ENCODE results near the gene WWOX.

The WWOX gene

DNA sequence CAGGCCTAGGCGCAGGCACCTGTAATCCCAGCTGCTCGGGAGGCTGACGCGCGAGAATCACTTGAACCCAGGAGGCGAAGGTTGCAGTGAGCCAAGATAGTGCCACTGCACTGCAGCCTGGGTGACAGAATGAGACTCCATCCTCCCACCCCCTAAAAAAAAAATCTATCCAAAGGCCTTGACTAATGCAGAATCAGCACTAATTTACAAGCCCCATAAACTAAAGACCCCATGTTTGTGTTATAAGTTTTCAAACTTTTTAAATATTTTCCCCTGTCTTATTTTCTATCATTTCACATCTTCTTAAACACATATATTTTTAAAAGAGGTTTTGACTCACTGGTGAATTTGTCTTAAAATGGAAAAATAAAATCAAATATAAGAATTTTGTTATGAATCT, 713.1 kb downstream of the WWOX start:
- H3K4me3 ChIP-seq (ENCODE audit: low read depth, low read length), result no peak overlapping the region

DNA sequence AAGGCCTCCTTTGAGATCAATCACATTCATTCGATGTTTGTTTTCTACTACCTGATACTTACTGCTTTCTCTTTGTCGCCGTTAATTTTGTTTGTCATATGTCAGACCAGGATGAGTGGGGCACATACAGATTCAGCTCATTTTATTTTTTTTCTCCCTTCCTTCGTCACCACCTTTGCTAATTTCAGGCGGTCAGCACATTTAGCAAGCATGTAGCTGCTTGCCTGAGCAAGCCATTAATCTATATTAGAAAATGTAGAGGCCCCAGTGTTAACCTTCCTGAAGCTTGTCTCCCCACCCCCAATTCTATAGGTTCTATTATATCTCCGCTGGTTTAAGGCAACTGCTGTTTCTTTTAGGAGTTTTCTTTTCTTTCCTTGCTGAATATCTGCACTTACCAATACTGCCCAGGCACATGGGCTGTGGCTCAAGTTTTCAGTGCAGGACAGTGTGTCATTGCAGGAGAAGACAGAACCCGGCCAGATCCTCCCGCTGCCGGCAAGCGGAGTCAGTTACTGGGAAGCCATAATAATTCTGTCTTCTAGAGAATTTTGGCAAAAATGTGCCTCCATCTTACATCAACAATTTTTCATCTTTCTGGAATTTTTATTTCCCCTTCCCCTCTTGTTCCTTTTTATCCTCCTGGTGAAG, 714.3 kb downstream of the WWOX start:
- H3K4me3 ChIP-seq (ENCODE audit: low read depth, low read length), result no peak overlapping the region

DNA sequence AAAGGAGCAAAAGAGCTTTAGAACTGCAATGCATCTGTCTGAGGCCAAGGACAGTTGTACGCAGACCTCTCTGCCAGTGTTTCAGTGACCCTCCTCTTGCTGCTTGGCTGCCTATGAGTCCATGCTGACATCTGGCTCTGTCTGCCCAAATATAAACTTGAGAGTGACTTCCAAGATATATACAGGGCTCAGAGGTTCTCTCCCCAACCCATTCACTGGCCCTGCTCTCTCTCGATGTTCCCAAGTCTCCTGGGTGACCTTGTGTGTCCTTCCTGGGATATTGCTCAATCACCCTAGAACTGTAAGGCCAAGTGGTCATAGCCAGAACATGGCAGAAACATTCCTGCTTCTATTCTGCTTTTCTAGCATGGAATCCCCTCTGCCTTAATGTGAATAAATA, 716.3 kb downstream of the WWOX start:
- no peak overlapping the region for H3K4me3 ChIP-seq (ENCODE audit: low read depth, low read length)

DNA sequence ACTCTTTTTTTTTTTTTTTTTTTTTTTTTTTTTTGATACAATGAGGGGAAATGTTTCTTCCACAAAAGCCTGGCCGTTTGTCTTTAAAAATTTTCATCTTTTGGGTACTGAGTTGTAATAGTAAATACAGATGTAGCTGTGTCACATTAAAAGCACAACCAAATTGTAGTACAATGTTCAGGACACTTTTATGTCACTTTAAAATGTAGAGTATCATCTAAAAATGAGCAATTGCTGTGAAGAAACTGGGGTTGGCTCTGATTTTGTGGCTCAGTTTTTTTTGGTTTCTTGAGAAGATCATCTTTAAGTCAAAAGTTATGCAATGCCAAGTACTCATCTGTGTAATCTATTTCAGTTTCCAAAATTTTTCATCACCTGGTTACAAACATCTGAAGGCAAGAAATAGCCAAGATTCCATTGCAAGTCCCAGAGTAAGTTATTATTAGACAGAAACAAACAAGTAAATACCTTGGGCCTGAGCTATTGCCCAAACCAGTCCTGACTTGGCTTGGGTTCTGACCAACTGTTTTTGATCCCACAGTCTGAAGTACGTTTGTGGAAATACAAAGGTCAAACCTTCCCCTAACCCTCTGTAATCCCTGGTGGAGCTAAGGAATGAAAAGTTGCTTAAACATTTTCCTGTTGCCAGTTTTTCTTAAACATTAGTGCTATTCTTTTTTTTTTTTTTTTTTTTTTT, 717.2 kb downstream of the WWOX start:
- H3K4me3 ChIP-seq (ENCODE audit: low read depth, low read length), result no peak overlapping the region

DNA sequence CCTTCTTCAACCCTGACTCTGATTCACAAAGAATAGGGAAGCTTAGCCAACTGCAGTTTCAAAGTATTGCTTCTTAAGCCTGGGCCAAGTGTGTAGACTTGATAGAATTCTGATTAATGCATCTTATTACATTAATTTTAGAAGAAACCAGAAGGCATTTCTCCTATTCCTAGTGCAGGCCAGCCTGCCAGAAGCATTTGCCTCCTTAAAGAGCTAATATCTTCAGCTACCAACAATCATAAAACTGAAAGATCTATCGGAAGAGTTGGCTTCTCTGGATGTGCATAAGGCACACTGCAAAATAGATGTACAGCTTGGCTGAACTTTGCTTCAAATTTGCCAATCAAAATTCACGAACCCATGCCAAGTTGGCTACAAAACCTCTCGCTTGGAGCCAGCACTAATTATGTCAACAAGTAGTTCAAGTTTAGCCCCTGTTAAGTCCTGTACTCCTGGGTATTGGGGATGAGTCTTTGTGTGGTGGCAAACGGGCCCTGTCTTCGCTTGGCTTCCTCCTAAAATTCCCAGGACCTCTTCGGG, 717.8 kb downstream of the WWOX start:
- H3K4me3 ChIP-seq (ENCODE audit: low read depth, low read length), result no peak overlapping the region

DNA sequence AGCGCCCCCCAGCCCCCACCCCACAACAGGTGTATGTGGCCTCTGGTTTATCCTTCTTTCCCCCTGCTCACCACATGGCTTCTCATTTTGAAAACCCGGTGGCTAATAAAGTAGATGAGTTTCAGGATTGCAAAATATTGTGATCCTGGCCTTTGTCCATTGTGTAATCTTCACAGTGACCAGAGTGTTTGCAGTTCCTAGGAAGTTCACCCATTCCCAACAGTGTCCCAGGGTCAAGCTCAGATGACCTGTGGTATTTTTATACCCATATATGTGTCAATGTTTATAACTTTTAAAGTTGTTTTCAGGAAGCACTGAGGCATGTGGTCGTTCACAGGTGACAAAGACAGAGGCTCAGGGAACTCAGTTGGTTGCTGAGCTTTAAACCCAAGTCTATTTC, 721.9 kb downstream of the WWOX start:
- H3K4me3 ChIP-seq (ENCODE audit: low read depth, low read length), result no peak overlapping the region

DNA sequence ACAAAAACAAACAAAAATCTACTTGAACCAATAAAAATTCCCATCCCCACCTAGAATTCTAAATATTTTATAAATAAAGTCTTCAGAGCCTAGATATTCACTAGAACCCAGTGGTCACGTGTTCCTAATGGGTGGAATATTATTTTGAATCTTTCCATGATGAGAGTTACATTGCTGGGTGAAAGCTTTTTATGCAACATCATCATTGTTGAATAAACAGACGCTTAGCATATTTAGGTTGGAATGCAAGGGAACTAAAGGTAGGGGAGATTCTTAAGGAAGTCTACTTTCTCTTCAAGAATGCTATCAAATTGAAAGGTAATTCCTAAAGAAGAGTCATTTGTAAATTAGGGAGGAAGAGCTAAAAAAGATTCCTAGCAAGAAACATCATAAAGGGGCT, 723.1 kb downstream of the WWOX start:
- H3K4me3 ChIP-seq (ENCODE audit: low read depth, low read length), result no peak overlapping the region

DNA sequence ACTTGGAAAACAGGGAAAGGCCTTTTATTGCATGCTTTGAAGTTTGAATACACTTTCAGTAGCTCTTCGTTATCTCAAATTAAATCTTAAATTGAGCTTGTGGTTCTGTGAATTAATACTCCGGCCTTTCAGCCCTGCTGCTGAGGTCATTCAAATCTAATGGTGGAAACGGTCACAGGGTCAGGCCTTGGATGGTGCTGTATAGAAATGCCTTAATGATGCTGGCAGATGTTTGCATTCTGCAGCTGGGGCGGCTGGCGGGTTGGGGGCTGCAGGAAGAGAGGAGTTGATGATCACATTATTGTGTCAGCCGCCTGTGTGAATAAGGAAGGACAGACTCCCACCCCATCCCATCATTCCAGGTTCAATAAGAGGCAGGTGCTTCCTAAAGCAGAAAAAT, 723.6 kb downstream of the WWOX start:
- no peak overlapping the region for H3K4me3 ChIP-seq (ENCODE audit: low read depth, low read length)

DNA sequence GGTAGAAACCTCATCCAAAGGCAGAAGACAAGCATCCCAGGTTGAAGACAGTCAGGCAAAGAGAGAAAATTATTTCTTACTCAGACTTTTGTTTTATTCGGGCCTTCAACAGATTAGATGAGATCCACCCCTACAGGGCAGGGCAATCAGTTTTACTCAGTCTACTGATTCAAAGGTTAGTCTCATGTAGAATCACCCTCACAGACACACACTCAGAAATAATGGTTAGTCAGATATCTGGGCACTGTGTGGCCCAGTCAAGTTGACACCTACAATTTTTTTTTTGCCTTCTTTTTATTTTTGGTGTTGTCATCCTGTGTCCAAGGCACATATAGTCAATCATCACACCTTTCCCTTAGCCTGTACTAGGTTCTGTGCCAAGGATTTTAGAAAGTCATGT, 729.8 kb downstream of the WWOX start:
- no peak overlapping the region for H3K4me3 ChIP-seq (ENCODE audit: low read depth, low read length)

DNA sequence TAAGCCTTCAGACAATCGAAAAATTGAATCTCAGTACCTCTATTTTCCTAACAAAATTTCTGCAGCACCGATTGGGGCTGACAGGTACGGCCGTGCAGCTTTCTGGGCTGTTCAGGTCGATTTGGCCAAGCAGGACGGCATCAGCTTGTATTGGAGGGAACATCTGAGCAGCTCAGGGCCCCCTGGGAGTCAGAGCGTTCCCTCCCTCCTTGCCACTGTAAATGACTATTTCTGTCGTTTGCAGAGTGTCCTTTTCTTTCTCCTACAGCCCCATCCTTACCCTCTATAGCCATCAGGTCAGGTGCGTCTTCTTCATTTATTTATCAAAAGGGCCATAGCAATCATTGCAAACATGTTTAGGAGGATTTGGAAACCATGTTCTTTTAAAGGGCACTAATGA, 731.1 kb downstream of the WWOX start:
- H3K4me3 ChIP-seq (ENCODE audit: low read depth, low read length), result no peak overlapping the region

DNA sequence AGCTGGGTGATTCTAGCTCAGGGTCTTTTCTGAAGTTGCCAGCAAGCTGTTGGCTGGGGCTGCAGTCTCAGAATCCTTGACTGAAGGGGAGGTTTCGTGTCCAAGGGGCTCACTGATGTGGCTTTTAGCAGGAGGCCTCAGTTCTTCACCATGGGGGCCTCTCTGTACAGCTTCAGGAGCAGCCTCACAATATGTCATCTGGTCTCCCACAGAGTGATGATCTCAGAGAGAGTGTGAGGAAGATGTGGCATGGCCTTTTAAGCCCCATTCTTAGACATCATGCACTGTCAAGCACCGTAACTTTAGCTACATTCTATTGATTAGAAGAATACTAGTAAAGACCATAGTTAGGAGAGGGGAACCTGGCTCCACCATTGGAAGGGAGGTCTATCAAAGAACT, 732.6 kb downstream of the WWOX start:
- H3K4me3 ChIP-seq (ENCODE audit: low read depth, low read length), result no peak overlapping the region

DNA sequence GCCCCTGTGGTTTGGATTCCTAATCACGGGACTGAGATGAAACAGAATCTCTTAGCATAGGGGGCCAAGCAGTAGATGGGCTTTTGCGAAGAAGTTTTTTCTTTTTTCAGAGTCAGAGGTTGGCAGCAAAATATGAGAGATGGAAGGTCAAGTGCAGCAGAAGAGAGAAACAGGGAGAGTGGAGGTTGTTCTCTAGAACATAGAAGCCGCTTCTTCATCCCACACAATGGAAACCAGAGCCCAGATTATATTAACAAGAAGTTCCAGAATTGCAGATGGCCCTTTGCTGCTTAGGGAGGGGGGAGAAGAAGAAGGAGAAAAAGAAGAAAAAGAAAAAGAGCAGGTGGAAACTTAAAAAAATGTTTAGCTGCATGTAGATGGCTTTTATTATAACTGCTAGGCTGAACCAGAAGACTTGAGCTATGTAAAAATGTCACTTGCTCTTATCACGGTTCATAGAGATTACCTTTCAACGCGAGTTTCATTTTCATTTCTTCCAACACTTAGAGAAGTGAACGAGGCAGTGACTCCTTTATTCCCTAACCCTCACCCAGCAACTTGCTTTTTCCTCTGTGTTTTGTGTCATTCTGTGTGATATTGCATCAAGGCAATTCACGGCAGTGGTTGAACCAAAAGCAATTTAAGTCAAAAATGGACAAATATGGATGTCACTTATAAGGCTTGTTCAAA, 737.5 kb downstream of the WWOX start:
- no peak overlapping the region for H3K4me3 ChIP-seq (ENCODE audit: low read depth, low read length)

DNA sequence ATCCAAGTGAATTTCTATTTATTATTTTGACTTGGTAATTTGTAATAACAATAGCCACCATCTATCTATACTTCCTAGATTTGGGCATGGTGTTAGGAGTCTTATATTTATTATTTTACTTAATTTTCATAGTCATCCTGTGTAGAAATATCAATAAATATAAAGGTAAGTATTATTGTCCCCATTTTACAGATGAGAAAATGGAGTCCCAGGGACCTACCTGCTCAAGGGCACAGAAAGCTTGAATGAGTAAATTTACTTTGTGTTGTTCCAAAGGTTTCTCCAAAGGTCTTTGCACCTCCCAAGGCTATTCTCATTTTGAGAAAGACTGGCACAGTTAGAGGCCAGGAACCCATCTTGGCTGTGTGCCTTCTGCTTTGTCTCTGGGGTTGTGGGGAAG, 738.3 kb downstream of the WWOX start:
- no peak overlapping the region for H3K4me3 ChIP-seq (ENCODE audit: low read depth, low read length)

DNA sequence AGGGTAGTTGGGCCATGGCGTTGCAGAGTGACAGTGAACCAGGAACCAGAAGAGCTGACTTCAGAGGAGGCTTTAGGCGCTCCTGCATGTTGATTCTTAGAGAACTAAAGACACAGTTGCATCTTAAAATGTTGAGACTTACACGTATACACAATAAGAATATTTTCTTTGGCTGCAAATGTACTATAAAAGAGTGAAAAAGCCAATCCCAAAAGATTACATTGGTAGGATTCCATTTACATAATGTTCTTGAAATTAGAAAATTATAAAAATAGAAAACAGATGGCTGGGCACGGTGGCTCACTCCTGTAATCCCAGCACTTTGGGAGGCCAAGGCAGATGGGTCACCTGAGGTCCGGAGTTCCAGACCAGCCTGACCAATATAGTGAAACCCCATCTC, 738.8 kb downstream of the WWOX start:
- H3K4me3 ChIP-seq (ENCODE audit: low read depth, low read length), result no peak overlapping the region

DNA sequence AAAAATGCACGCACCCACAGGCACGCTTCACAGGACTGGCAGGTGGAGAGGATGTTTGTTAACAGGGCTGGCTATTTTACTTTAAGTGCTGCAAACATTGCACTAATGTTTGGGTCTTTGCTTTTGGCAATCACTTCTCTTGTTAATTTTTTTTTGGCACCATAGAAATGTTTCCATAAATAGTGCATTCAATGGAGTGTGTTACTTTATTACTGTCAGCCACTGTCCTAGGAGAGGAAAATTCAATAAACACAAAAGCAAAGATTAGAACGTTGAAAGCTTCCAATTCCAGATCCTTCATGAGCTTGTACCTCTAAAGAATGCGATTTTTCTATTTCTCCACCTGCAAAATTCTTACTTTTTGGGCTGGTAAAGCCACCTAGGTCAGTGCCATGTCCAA, 743.5 kb downstream of the WWOX start:
- no peak overlapping the region for H3K4me3 ChIP-seq (ENCODE audit: low read depth, low read length)

DNA sequence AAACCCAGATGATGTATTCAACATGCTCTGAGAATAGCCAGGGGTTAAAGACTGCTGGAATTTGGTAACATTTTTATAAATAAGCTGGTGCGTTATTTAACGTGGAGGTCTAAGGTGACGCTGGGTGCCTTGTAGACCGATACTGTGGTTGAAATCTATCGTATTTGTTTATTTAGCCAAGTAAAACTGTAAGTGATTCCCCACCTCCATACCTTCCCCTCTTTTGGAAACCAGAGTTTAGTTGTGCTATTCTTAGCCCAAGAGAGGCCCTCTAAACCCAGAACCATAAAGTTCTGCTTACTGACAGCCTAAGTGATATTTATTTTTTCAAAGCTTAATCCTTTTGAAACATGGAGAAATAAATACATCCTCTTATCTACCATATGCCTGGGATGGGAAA, 744.5 kb downstream of the WWOX start:
- no peak overlapping the region for H3K4me3 ChIP-seq (ENCODE audit: low read depth, low read length)

DNA sequence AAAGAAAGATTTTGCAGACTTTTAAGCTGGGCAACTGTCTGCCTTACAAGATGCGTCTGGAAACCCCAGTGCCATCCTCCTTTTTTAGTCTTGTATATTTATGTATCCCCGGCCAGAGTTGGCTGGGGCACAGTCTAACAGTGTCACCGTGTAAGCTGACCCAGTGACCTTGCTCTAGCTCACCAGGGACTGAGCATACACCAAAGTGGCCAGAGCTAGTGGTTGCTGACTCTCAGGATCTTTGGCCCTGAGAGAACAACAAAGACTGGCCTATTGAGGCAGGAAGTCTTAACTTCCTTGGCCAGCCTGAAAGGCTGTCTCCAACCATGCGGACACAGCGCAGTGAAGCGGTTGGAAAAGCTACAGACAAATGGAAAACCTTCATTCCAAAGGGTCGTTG, 745.2 kb downstream of the WWOX start:
- no peak overlapping the region for H3K4me3 ChIP-seq (ENCODE audit: low read depth, low read length)

DNA sequence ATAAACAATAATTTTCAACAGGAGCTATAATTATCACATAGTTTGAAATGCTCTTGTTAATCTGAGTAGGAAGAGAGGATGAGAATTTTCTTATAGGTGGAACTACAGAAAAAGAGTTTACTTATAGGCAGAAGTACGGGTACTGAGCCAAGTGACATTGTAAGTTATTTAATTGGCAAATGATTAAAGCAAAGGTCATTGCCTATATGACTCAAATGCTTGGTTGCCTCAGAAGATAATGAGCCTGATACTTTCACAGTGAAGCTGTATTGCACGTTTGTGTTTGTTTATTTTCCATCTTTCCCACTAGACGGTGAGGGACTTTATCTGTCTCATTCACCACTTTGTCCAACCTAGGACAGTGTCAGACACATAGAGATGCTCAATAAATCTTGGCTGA, 751.8 kb downstream of the WWOX start:
- no peak overlapping the region for H3K4me3 ChIP-seq (ENCODE audit: low read depth, low read length)

DNA sequence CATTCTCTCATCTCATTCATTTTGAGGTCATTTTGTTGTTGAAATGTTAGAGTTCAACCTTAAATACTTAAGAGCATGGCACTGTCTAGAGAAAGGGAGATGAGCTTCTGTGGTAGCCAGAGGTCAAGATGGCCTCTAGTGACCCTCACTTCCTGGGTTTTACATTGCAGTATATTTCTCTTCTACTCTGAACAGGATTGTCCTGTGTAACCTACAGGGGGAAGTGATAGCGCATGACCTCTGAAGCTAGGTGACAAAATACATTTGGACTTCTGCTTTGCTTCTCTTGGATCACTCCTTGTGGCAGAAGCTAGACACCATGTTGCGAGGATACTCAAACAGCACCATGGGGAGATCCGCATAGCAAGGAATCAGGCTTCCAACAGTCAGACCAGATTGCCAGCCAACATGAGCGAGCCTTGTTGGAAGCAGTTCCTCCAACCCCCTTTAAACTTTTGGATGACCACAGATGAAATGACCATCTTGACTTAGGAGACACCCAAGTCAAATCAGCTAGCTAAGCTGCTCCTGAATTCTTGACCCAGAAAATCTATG, 752.7 kb downstream of the WWOX start:
- H3K4me3 ChIP-seq (ENCODE audit: low read depth, low read length), result no peak overlapping the region

DNA sequence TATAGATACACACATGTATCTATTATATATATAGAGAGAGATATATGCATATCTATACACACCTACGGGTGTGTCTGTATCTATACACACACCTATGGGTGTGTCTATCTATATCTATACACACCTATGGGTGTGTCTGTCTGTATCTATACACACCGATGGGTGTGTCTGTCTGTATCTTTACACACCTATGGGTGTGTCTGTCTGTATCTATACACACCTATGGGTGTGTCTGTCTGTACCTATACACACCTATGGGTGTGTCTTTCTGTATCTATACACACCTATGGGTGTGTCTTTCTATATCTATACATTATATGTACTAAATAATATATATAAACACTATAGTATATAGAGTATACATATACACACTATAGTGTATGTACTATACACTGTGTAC, 762.6 kb downstream of the WWOX start:
- no peak overlapping the region for H3K4me3 ChIP-seq (ENCODE audit: low read depth, low read length)

DNA sequence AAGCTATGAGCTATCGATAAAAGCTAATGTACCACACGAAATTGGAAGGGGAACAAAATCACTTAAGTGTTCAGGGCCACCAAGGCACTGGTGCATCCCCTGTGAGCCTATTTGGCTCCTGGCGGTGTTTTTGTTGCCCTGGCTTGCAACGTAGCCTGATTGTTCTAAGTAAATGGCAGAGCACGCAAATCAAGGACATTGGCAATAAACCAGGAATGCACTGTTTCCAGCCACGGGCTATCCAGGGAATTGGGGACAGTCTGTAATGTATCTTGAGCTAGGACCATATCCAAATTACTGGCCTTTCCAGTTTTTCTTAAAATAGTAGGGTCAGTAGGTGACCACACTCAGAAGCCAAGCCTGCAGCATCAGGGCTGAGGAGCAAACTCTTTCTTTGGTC, 767.1 kb downstream of the WWOX start:
- H3K4me3 ChIP-seq (ENCODE audit: low read depth, low read length), result no peak overlapping the region

DNA sequence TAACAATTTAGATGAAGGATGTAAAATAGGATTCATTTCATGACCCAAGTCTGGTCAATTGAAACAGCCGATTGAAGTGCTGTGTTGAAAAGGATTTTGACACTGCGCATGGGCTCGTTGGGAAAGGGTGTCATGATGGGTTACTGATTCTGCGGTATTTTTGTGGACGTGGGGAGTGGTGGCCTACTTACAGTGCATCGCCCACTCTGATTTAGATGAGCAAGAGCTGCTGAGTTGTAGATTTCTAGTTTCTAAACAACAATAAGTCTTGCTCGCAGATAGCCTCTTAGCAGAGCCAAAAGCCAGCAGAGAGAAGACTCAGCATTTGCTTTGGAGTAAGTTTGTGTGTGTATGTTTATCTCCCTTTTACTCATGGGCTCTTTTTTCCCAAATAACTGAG, 770.0 kb downstream of the WWOX start:
- no peak overlapping the region for H3K4me3 ChIP-seq (ENCODE audit: low read depth, low read length)
